ENCODE results near the gene NAA10.

- TF ChIP-seq CTCF (conservative IDR thresholded peaks at IDR 0.05) (no peak), ZFX (IDR thresholded peaks at IDR 0.05) (no peak)
Measured at GRCh38 chrX:153919281-153919680, 15.6 kb downstream of the NAA10 start.

Data from C4-2B (cell line).